ENCODE measurements around the gene ZBTB7C. TPM values are rescaled to one million over a fixed set of nuclear protein-coding genes. Genes with fewer than 3 reads are reported as not detected.
A peak's percentile ranks its signal among the peaks of the same experiment; 100 is the strongest.

Gene ZBTB7C
- total RNA-seq, 1 donor from 2014 or later = 44.2 TPM

DNA sequence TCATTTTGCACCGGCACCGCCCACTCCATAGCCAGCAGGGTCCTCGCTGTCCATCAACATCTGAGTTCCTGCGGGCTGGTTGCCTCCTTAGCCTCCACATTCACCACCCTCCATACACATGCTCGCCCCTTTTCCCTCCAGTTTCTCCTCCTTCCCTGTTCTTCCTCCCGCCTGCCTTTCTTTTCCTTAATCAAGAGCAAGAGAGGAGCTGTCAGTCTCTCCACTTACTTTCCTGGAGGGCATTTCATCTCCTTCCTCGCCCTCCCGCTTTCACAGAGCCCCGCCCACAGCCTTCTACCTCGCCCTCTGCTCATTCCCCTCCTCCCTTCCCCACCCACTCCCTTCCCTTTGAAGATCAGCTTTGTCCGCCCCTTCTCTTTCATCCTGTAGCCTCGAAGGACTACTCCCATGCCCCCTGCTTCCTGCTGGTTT lies 13.8 kb upstream of the ZBTB7C start:
- DNase-seq (ENCODE audit: low spot score) (no peak), ATAC-seq (no peak)
- intact Hi-C loops (cut with DNase I) = no loop called here

DNA sequence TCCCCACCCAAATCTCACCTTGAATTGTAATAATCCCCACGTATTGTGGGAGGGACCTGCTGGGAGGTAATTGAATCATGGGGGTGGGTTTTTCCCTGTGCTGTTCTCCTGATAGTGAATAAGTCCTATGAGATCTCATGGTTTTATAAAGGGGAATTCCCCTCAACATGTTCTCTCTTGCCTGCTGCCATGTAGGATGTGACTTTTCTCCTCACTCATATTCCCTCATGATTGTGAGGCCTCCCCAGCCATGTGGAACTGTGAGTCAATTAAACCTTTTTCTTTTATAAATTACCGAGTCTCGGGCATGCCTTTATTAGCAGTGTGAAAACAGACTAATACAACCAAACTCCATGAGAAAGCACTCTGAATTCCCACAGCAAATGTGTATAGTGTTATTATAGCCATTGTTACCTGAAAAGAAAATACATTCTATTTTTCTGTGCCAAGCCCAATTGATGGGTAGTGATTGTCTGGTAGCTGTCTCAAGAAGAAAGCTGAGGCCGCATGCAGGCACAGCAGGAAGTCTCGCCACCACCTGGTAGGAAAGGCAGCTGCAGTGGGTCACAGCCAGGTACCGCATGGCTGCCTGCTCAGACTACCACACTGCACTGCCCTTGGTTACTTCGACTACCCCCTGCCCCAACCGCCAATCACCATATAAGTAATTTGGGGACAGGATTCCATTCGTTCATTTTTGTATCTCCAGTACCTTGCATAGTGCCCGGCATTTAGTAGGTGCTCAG lies 10.3 kb upstream of the ZBTB7C start:
- intact Hi-C loops (cut with DNase I) = no loop called here
- DNase-seq (ENCODE audit: low spot score) (no peak), ATAC-seq (no peak)

DNA sequence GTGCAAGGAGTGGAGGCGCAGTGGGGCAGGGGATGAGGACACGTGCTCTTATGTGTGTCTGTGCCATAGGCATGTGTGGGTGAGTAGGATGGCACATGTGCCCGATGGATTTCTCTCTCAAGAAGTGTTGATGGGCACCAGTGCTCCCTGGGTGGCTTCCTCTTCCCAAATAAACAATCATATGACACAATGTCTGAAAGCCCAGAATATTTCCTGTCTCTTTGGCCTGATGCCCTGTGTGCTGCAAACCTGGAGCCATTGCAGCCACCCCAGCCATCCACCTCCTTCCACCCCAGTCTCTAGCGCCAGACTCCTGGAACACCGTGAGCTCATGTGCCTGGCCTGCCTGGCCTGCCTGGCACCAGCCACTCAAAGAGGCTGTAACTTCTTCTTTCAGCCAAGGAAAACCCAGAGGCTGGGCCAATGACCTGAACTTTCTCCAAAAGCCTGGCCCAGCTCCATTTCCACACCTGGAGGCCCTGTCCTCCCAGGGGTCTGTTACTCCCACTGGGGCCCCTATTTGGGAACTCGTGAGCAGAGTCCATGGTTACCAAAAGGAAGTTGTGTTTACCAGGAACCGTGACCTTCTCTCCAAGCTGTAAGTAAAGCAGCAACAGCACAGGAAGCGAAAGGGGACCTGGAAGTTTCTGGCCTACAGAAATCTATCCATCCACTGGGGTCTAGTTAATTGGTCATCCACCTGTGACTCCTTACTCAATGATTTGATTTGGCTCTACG lies 9.5 kb upstream of the ZBTB7C start:
- ATAC-seq (peak; percentile 84), DNase-seq (ENCODE audit: low spot score) (no peak)
- intact Hi-C loops (cut with DNase I) = no loop called here

DNA sequence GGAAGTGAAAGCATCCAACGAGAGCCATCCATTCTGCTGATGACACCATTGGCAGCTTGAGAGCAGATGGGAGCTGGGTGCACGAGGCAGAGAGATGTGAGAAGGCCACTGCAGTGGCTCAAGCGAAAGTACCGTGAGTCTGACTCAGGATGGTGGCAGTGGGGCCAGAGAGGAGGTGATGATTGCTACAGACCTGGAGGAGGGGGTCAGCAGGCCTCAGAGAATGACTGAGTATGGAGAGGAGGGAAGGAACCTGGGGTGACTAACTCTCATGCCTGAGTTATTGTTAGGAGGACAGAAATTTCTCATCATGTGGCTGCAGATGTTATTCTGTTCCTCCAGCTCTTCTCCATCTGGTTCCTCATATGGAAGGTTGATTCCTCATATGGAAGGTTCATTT lies 8.8 kb upstream of the ZBTB7C start:
- ATAC-seq = no peak
- no peak for DNase-seq (ENCODE audit: low spot score)
- intact Hi-C loops (cut with DNase I) = no loop called here

DNA sequence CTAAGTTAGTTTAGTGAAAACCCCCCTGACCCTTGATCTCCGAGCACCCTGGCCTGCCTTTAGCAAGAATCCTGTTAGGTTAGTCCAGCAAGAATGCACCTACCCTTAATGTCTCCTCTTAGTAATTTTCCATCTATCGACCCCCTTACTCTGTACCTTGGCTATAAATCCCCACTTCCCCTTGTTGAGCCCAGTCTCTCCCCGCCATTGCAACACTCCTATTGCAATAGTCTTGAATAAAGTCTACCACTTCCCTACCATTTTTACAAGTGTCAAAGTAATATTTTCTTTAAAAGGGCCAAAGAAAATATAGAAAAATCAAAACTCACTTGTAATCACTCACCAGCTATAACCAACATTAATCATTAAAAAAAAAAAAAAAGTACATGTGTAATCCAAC lies 4.2 kb upstream of the ZBTB7C start:
- ATAC-seq (no peak), DNase-seq (ENCODE audit: low spot score) (no peak)
- intact Hi-C loops (cut with DNase I) = no loop called here

DNA sequence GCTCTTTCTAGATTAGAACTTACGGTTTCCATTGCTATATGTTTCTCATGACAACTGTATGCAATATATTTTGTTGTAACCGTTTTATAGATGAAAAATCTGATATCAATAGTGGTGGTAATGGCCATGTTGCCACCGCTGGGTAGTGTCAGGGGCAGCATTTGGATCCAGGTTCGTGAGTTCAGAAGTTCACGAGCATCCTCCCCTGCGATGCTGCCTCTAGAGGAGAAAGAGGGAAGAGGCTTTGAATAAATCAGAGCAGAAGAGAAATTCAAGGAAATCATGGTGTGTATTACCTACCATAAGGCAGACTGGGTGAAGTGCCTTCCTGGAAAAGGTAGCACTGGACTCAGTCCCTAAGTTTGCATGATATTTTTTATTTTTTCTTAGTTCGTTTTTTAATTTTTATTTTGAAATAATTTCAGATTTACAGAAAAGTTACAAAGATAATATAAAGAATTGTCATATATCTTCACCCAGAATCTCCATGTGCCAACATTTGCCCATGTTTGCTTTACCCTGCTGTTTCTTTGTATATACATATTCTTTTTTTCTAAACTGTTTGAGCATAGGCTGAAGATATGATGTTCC lies 3.3 kb upstream of the ZBTB7C start:
- DNase-seq (ENCODE audit: low spot score) = no peak
- ATAC-seq = no peak
- intact Hi-C loops (cut with DNase I) = no loop called here

DNA sequence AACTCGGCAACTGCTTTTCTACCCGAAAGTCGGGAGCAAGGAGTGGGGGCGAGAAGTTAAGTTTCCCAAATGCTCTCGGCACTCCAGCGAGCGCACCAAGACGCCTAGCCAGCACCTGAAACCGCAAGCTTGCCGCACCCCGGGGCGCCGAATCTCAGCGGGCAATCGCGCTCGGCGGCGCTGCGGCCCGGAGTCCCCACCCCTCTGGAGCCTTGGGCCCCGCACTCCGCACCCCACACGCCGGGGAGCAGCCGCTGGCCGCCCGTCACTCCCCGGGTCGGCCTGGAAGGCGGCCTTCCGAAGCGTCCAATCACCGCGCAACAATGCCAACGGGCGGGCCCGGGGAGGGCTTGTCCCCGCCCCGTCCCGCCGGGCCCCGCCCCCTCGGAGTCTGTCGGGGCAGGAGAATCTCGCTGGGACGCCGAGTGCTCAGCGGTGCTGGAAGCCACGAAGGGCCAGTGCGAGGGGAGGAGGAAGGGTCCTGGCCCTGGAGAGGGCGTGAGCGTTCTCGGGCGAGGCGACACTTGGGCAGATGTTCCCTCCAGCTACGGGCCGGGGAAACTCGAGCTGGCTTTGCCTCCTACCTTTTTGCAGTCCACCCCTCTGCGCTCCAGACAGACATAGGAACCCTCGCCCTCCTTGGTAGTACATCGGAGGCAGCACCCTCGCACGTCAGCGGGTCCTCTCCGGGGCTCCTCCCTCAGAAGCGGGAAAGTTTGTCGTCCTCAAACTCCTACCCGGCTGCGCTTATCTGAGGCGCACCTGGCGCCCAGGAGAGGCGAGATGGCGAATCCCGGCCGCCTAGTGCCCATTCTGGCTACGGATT lies 1.1 kb upstream of the ZBTB7C start:
- ATAC-seq = peak; percentile 98
- intact Hi-C loops (cut with DNase I) = no loop called here
- peak; percentile 95 for DNase-seq (ENCODE audit: low spot score)

DNA sequence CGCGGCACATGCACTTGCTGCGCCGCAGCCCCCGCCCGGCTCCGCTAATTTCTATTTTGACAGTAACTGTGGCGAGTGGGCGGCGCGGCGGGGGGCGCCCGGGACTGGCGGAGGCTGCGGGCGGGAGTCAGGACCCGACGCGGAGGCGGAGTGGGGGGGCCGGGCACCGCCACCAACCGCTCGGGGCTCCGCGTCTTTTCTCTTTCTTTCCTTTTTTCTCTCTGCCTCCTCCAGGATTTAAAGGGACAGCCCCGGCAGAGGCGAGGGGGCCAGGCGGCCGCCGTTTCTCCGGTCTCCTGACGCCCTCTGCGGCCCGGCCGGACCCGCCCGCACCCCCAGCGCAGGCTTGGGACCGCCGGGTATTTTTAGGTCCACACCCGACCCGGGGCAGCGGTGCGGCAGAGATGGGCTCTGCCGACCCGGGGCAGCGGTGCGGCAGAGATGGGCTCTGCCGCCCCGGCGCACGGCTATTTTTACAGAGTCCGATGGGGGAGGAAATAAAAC lies 460 bp upstream of the ZBTB7C start:
- DNase-seq (ENCODE audit: low spot score) = peak; percentile 71
- peak; percentile 65 for ATAC-seq
- intact Hi-C loops (cut with DNase I) = no loop called here

DNA sequence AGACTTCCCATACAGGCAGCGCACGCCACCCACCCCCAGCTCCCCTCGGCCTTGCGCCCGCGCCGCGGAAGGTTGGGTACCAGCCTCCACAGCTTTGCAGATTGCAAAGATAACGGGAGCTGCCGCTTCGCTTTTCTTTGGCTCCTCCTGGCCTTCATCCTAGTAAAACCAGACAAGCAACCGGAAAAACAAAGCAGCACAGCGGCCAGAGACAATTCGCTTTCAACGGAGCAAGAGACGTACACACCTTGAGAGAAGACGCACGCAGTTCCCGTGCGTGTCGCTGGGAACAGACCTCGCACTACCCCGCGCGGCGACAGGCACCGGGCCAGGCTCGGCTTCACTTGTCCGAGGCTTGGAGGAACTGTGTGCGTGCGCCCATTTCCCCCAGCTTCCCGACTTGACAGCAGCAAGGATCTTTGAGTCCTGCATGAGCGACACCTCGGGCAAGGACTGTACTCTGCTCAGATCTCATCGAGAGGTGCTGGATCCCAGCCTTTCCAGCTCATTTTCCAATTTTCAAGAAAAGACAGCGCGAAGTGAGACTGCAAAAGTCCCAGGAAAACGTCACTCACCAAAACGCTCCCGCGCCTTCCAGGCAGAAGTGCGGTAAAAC lies 964 bp downstream of the ZBTB7C start:
- intact Hi-C loops (cut with DNase I) = no loop called here
- DNase-seq (ENCODE audit: low spot score) = no peak
- ATAC-seq = no peak

DNA sequence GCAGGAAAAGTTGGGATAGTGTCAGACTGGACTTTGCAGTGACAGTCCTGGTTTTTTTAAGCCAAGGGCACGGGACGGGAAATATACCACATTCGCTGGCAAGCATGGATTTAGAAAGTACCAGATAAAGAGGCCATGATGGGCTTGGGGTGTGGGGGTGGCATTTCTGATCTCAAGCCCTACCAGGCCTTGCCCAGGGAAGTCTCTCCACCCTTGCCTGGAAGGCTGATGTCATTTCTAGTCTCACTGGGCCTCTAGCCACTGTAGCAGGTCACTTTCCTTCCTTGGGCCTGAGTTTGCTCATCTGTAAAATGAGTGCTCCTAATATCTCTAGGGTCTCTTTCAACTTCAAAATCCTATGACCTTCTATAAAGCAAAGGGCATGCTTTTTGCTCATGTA lies 1.8 kb downstream of the ZBTB7C start:
- intact Hi-C loops (cut with DNase I) = no loop called here
- ATAC-seq = no peak
- no peak for DNase-seq (ENCODE audit: low spot score)

DNA sequence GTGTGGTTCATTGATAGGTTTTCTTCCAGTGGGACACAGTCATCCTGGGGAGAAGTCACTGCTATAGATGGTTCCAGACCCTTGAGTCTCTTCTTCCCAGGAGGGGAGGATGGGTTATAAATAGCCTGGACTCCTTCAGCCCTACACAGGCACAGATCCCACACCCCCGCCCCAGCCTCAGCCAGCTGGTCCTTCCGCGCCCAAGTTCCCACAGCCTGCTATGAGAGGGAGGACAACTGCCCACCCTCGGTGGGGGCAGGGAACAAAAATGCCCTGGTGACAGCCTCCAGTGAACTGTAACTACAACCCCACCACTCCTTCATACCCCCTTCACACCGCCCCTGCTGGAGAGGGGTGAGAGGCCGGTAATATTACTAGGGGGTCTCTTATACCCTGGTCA lies 3.2 kb downstream of the ZBTB7C start:
- no peak for ATAC-seq
- no peak for DNase-seq (ENCODE audit: low spot score)
- intact Hi-C loops (cut with DNase I) = no loop called here

DNA sequence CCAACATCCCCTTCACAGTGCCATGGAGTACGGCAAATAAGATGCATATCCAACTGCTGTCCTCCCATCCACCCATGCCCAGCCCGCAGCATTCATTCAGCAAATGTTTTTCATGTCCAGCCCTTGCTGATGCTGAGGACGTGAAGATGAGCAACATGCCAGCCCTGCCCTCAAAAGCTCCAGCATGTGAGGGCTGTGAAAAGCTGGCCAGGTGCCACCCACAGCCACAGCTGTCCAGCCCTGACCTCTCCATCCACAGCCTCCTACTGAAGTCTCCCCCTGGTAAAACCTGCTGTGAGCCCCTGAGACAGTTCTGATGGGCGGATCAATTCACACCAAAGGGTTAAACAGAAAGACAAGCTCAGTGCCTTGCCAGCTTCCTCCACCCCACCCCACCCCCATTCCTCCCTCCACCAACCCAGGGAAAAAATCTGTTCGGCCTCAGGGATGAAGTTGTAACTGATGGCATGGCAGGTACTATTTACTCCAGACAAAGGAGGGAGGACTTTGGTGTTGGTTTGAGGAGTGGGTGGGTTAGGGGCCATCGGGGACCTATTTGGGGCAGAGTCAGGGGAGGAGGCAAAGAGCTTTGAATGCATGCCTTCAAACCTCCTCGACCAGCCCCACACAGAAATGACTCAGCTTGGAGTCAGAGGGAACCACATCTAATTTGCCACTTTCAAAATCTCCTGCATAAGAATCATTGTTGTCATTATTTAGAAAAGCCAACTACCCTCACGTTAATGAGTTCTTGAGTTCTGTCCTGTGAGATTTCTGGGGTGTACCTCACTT lies 4.3 kb downstream of the ZBTB7C start:
- ATAC-seq (no peak), DNase-seq (ENCODE audit: low spot score) (no peak)
- intact Hi-C loops (cut with DNase I) = no loop called here

DNA sequence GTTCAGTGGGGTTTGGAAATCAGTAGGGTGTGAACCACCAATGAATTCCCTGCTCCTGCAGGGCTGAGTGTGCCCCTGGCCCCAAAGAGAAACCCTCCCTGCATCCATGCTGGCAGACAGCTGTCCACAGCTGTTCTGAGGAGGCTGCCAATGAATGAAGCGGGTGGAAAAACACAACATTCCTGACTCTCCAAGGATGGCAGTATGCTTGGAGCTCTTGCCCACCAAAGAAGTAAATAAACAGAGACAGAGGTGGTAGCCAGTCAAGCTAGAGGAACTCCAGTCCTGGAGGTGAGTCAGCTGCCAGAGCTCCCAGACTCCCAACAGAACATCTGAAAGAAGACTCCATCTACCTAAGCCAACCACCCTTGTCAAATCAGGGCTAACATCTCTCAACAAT lies 6.2 kb downstream of the ZBTB7C start:
- DNase-seq (ENCODE audit: low spot score) (no peak), ATAC-seq (peak; percentile 17)
- intact Hi-C loops (cut with DNase I) = no loop called here

DNA sequence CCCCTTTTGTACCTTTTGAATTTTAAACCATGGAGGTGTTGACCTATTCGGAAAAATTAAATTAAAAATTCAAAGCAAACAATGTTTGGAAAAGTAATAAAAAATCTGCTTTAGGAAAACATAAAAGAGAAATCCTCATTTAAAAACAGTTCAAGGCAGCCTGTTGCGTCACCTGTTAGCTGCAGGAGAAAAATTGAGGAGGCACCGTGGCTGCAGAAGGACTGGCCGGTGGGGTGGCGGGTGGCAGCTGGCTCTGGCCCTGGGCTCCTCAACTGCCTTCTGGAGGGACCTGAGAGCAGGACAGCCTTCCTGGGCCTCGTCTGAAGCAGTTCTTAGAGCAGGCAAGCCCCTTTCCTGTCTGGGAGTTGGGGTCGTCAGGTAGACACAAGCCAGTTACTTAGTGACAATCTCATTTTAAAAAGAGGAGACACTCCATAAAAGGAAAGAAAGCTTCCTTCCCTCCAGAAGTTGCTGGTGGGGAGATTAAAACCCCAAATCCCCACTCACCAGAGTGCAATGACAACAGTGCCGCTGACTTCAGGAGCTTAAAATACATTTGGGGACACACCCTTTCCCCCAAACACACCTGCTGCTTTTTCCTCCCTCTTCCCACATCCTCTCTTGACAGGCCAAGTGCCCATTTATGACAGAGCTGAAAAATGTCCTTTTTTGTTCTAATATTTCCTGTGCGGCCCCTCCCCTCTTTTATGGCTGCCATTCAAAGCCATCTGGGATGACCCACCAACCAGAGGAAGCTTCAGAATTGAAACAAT lies 9.7 kb downstream of the ZBTB7C start:
- no peak for ATAC-seq
- DNase-seq (ENCODE audit: low spot score) = no peak
- intact Hi-C loops (cut with DNase I) = no loop called here

DNA sequence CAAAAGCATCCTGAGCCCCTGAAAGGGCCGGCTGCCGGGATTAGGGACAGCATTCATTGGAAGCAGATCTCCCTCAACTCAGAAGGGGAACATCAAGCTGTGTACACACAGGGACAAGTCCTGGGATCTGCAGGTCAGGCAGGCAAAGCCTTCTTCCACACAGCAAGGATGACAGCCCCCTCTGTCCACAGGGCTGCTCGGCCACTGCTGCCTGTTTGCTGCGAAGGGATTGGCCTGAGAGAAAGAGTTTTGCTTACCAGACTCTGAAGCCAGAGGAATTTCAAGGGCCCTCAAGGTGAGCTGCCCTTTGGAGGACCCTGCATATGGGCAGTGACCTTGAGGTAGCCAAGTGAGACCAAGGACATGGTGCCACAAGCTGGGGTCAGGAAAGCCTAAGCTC lies 11.1 kb downstream of the ZBTB7C start:
- no peak for DNase-seq (ENCODE audit: low spot score)
- ATAC-seq = no peak
- intact Hi-C loops (cut with DNase I) = no loop called here

DNA sequence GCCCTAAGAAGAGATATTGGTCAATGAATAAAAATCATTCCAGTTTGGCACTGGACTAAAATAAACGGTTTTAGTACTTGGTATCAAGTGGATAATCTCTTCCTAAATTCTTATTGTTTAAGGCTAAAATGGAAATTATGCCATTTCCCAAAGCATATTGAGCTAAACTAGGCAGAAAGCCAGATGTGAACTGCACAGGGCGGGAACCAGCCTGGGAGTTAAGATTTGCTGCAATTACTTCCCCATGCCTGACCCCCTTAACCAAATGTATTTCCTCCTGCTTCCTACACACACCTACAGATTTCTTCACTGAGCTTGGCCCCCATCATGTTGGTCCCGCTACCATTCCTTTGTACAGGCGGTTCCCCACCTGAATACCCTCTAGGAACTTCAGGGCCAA lies 12.2 kb downstream of the ZBTB7C start:
- DNase-seq (ENCODE audit: low spot score) = no peak
- no peak for ATAC-seq
- intact Hi-C loops (cut with DNase I) = no loop called here

DNA sequence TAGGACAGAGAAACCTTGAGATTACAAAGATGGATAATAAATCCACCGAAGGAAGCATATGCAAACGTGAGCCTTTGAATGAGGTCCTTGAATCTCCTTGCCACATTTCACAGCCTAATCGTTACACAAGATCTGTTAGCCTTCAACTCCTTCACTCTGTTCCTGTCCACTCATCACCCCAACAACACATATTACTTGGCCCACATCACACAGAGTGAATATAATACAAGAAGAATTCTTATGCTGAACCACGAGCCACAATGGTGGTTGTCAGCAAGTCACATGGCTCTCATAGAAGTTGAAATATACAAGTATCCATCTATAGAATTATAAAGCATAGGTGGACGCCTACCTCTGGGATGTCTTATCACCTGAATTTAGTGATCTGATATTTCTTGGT lies 12.6 kb downstream of the ZBTB7C start:
- DNase-seq (ENCODE audit: low spot score) (no peak), ATAC-seq (no peak)
- intact Hi-C loops (cut with DNase I) = no loop called here

DNA sequence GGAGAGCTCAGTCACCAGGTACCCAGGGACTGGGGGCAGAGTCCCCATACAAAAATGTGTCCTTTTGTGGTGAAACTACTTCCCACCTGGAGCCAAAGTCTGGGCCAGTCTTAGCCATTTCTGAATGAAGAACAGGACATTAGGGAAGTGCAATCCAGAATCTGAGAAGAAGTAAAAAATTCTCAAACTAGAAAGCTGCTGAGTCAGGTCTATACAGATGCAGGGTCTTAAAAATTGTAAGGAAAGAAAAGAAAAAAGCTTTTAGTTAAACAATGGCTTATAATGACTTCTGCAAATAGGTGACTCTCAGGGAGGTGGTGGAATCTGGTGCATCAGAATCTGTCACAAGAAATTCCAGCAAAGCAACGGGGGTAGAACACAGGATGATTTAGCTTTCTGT lies 13.5 kb downstream of the ZBTB7C start:
- intact Hi-C loops (cut with DNase I) = no loop called here
- no peak for DNase-seq (ENCODE audit: low spot score)
- ATAC-seq = no peak

Measured in sciatic nerve (tissue), 2 donors.